ENCODE results near the gene PFDN1. TPM values are rescaled to one million over a fixed set of nuclear protein-coding genes. Genes with fewer than 3 reads are reported as not detected.
A peak's percentile ranks its signal among the peaks of the same experiment; 100 is the strongest.

Gene PFDN1
- total and polyA plus RNA-seq, 11 donors, result 53.8 to 140 (median 75.0) TPM

DNA sequence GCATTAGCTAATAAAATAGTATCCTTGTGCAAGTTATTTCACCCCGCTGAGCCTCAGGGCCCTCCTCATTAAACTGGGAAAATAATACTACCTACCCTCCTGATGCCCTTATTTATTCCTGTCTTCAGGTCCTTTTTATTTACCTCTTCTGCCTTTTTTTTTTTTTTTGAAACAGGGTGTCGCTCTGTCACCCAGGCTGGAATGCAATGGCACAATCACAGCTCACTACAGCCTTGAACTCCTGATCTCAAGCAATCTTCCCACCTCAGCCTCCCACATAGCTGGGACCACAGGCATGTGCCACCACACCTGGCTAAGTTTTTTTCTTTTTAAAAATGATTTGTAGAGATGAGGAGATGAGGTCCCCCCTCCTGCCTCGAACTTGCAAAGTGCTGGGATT is 22.6 kb upstream of the PFDN1 start:
- H3K4me1 ChIP-seq, result peaks cover 9 to 66% (median 49%) of the 10 kb centered on the region in 12 donors
- no peaks in the 10 kb centered on the region for H3K36me3 ChIP-seq
- DNase-seq (no peak), ATAC-seq (no peak)
- no peaks in the 10 kb centered on the region for H3K27me3 ChIP-seq
- 94 to 98% (median 94%) methylated on average over 3 of the region's 3 CpGs for WGBS, 4 donors
- no peak overlapping the region for H3K27ac ChIP-seq
- intact Hi-C loops (cut with DNase I), result no loop called here
- TF ChIP-seq POLR2A (IDR thresholded peaks at IDR 0.05), result no peak
- TF ChIP-seq CTCF (IDR thresholded peaks at IDR 0.05), result no peak
- H3K9me3 ChIP-seq, result no peaks in the 10 kb centered on the region
- no peak overlapping the region for H3K4me3 ChIP-seq

- Histone ChIP-seq H3K27me3 (no peaks in the 10 kb centered on the region), H3K27ac (peak overlapping the region in 6 of 12 donors; percentile 26 to 94 (median 80)), H3K4me1 (peaks cover 9 to 71% (median 47%) of the 10 kb centered on the region in 12 donors), H3K9me3 (no peaks in the 10 kb centered on the region), H3K4me3 (no peak overlapping the region), H3K36me3 (no peaks in the 10 kb centered on the region)
- WGBS, 4 donors, result 57 to 67% (median 63%) methylated on average over 1 of the region's 1 CpG
- DNase-seq (peak in 1 of 5 donors; percentile 38), ATAC-seq (peak in 3 of 4 donors; percentile 6 to 55 (median 6))
- intact Hi-C loops (cut with DNase I), result no loop called here
- TF ChIP-seq POLR2A (IDR thresholded peaks at IDR 0.05) (no peak), CTCF (IDR thresholded peaks at IDR 0.05) (no peak)
Observed at GRCh38 chr5:140324617-140325241, 21.8 kb upstream of the PFDN1 start.

DNA sequence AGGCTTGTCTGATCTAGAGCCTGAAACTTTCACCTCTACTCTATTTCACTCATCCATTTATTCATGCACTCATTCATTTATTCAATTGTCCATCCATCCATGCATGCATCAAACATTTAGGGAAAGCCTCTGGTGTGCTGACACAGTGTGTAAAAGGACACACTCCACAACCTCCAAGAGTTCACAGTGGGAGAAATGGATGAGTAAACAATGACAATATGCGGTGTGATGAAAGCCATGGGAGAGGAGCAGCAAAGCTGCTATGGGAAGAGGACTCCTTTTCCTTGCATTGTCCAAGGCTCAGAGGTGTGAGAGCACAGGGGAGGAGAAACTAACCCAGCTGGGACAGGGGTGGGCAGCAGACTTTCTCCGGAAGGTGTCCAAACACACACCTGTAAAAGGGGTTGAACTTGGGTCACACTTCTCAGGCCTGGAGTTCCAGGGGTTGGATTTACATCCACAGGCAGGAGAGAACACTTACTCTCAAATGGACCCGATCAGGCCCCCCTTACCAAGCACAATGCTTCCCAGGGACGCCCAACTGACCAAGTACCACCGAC is 21.2 kb upstream of the PFDN1 start:
- whole genome bisulfite sequencing, 4 donors, result 67 to 80% (median 79%) methylated on average over 5 of the region's 5 CpGs
- DNase-seq (no peak), ATAC-seq (no peak)
- H3K36me3 ChIP-seq, result no peaks in the 10 kb centered on the region
- H3K4me3 ChIP-seq, result no peak overlapping the region
- no peaks in the 10 kb centered on the region for H3K9me3 ChIP-seq
- TF ChIP-seq CTCF (IDR thresholded peaks at IDR 0.05), result no peak
- no peak for TF ChIP-seq POLR2A (IDR thresholded peaks at IDR 0.05)
- peaks cover 6 to 77% (median 41%) of the 10 kb centered on the region in 12 donors for H3K4me1 ChIP-seq
- no peaks in the 10 kb centered on the region for H3K27me3 ChIP-seq
- H3K27ac ChIP-seq, result peak overlapping the region in 10 of 12 donors; percentile 76 to 94 (median 82)
- intact Hi-C loops (cut with DNase I), result no loop called here

GRCh38 chr5:140322751-140323731 is 20.1 kb upstream of the PFDN1 start:
- no peak for TF ChIP-seq CTCF (IDR thresholded peaks at IDR 0.05)
- no peak for TF ChIP-seq POLR2A (IDR thresholded peaks at IDR 0.05)
- H3K36me3 ChIP-seq, result no peaks in the 10 kb centered on the region
- 41 to 63% (median 44%) methylated on average over 7 to 9 of the region's 9 CpGs for WGBS, 4 donors
- peak; percentile 79 to 80 (median 80) for ATAC-seq
- H3K27ac ChIP-seq, result peak overlapping the region; percentile 71 to 94 (median 80)
- intact Hi-C loops (cut with DNase I), result no loop called here
- peak in 4 of 5 donors; percentile 42 to 70 (median 58) for DNase-seq
- no peak overlapping the region for H3K4me3 ChIP-seq
- peaks cover 6 to 79% (median 36%) of the 10 kb centered on the region in 12 donors for H3K4me1 ChIP-seq
- no peaks in the 10 kb centered on the region for H3K27me3 ChIP-seq
- H3K9me3 ChIP-seq, result no peaks in the 10 kb centered on the region
